ENCODE results near the gene BICDL2. TPM values are rescaled to one million over a fixed set of nuclear protein-coding genes. Genes with fewer than 3 reads are reported as not detected.

Gene BICDL2
- total and polyA plus RNA-seq, 9 of the 15 experiments (the other 6 are each of a cell fraction or from before 2014, with no cell fraction given), result 0.09 to 0.28 (median 0.09) TPM; not detected in 6

DNA sequence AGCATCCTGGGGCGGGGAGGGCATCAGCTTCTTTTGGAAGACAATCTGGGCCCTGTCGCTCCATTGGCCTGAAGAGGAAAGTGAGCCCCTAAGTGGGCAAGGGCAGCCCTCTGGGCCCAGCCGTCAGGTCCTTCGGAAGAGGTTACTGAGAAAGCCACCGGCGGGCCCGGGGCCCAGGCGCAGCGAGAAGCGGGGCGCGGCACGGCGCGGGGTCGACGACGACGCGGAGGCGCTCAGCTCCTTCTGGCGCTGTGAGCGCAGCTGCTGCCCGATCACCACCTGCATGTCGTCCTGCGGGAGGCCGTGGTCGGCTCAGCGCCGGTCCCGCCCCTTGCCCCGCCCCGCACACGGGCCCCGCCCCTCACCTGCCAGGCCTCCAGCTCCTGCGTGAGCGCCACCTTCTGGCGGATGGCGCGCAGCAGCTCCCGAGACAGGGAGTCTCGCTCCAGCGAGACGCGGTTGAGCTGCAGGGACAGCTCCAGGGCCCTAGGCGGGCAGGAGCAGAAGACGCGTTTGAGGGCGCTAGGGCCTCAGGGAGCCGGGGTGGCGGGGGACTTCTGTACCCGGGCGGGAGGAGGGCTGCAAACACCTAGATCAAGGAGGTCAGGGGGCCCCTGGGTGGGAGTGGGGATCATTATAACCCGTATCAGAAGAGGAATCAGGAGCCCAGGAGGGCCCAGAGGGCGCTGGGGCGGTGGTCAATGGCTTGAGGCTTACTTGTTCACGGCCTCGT, 8.6 kb downstream of the BICDL2 start:
- Histone ChIP-seq H4K20me1 (replicated peaks; ENCODE audit: control insufficient read depth, insufficient read depth, low read length) (peaks cover 6% of the 10 kb centered on the region; the same call in 1 of the 2 replicates), H3K9ac (ENCODE audit: insufficient read depth in 1 of 2, low read depth in 2 of 2, low read length in 2 of 2) (peak overlapping the region in 1 of 2 experiments; percentile 89; a peak in 2 of 4 replicates), H2AFZ (ENCODE audit: low read depth, low read length) (no peak overlapping the region), H3K9me1 (ENCODE audit: control insufficient read depth, insufficient read depth, low read length) (no peaks in the 10 kb centered on the region), H3K79me2 (ENCODE audit: control insufficient read depth, insufficient read depth, low read length) (peaks cover 12% of the 10 kb centered on the region), H3K4me3 (no peak overlapping the region), H3K9me3 (replicated peaks; ENCODE audit: control insufficient read depth, insufficient read depth, low read depth, low read length) (no peaks in the 10 kb centered on the region), H3K27ac (ENCODE audit: extremely low read depth, low read depth, low read length) (no peak overlapping the region), H3K4me1 (replicated peaks in 1 of 2; ENCODE audit: control insufficient read depth in 2 of 2, insufficient read depth in 2 of 2, low read length in 2 of 2) (peaks cover 17 to 74% of the 10 kb centered on the region in 2 experiments), H3K27me3 (ENCODE audit: control insufficient read depth in 2 of 2, insufficient read depth in 2 of 2, low read length in 2 of 2) (peaks cover 12 to 39% of the 10 kb centered on the region in 2 experiments; a peak in 4 of 5 replicates), H3K4me2 (ENCODE audit: insufficient read depth, low read length) (peak overlapping the region; percentile 67), H3K36me3 (ENCODE audit: control insufficient read depth, insufficient read depth, low read length) (peaks cover 24% of the 10 kb centered on the region; the same call in 2 of the 3 replicates)
- in situ Hi-C loops (cut with MboI) (no loop called here), intact Hi-C loops (cut with micrococcal nuclease) (loop anchor here (1.0 to 10.0 kb wide), 2 partner anchors 25 to 63 kb away; partner anchors contain the start of genes KREMEN2 and PAQR4)
- BruUV-seq (replicated peaks), result no TSS peak
- WGBS (ENCODE audit: insufficient coverage, low coverage, missing lambda C conversion rate), result 3% methylated on average over 37 of the region's 58 CpGs
- CTCF ChIA-PET (ENCODE audit: low intra/inter-chr PET ratio), result interaction anchor here (0.7 to 0.8 kb wide), 2 partner anchors 25 kb away, joined by 3 read pairs; no protein-coding TSS in a partner anchor
- FAIRE-seq (peak; percentile 81), ATAC-seq (peak; percentile 75), DNase-seq (ENCODE audit: extremely low read depth in 1 of 4, low spot score in 3 of 4) (peak; percentile 92 to 95 (median 92))
- POLR2A ChIA-PET, result interaction anchor here (0.7 to 1.9 kb wide), 9 partner anchors 20 to 129 kb away, joined by 3 to 6 read pairs (median 4); no protein-coding TSS in a partner anchor
- TF ChIP-seq, protein P1, sequence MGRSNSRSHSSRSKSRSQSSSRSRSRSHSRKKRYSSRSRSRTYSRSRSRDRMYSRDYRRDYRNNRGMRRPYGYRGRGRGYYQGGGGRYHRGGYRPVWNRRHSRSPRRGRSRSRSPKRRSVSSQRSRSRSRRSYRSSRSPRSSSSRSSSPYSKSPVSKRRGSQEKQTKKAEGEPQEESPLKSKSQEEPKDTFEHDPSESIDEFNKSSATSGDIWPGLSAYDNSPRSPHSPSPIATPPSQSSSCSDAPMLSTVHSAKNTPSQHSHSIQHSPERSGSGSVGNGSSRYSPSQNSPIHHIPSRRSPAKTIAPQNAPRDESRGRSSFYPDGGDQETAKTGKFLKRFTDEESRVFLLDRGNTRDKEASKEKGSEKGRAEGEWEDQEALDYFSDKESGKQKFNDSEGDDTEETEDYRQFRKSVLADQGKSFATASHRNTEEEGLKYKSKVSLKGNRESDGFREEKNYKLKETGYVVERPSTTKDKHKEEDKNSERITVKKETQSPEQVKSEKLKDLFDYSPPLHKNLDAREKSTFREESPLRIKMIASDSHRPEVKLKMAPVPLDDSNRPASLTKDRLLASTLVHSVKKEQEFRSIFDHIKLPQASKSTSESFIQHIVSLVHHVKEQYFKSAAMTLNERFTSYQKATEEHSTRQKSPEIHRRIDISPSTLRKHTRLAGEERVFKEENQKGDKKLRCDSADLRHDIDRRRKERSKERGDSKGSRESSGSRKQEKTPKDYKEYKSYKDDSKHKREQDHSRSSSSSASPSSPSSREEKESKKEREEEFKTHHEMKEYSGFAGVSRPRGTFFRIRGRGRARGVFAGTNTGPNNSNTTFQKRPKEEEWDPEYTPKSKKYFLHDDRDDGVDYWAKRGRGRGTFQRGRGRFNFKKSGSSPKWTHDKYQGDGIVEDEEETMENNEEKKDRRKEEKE (IDR thresholded peaks at IDR 0.05; ENCODE audit: borderline replicate concordance in 1 of 2, control insufficient read depth in 1 of 2, low read depth in 2 of 2, low read length in 1 of 2), result 0 out of 4 replicates have a peak, but pooled peaks of 1 of the 2 experiments have one; percentile 58
- no peak for TF ChIP-seq ZFP91 (CRISPR knock-in tag; IDR thresholded peaks at IDR 0.05)
- TF ChIP-seq E2F6 (IDR thresholded peaks at IDR 0.05; ENCODE audit: borderline replicate concordance in 1 of 2, extremely low read depth in 1 of 2, insufficient read depth in 1 of 2, insufficient read length in 1 of 2, low read depth in 1 of 2, low read length in 1 of 2, poor library complexity in 1 of 2, severe bottlenecking in 1 of 2), result peak in 1 of 2 experiments; percentile 56
- TF ChIP-seq ZBED1 (IDR thresholded peaks at IDR 0.05), result 0 out of 2 replicates have a peak, but pooled peaks have one; percentile 40
- TF ChIP-seq ZBTB7A (IDR thresholded peaks at IDR 0.05; ENCODE audit: borderline replicate concordance, control insufficient read depth, low read depth, low read length), result peak; percentile 43; the same call in 1 of the 2 replicates
- no peak for TF ChIP-seq KDM1A (IDR thresholded peaks at IDR 0.05)
- peak; percentile 29 for TF ChIP-seq TBP (optimal IDR thresholded peaks at IDR 0.05; ENCODE audit: low read depth, low read length)
- TF ChIP-seq ZNF212 (CRISPR knock-in tag; IDR thresholded peaks at IDR 0.05), result no peak
- 0 out of 2 replicates have a peak, but pooled peaks have one; percentile 25 for TF ChIP-seq ZNF263 (CRISPR knock-in tag; IDR thresholded peaks at IDR 0.05; ENCODE audit: borderline replicate concordance)
- peak; percentile 64 for TF ChIP-seq JUND (IDR thresholded peaks at IDR 0.05; ENCODE audit: borderline replicate concordance, low read depth, low read length)
- no peak; the same call in 2 of the 3 replicates for TF ChIP-seq JUND (tag; IDR thresholded peaks at IDR 0.05; ENCODE audit: borderline replicate concordance, low read depth, low read length)
- TF ChIP-seq PKNOX1 (IDR thresholded peaks at IDR 0.05), result peak; percentile 44; the same call in 1 of the 2 replicates

Data from K562 (cell line).